Neural cell (in vitro differentiated cells): ENCODE measurements around the gene STARD13.

Experiments
- TF ChIP-seq, protein P1 (sequence below): IDR thresholded peaks from 2 replicates; pipeline ENCODE4 v1.6.1; 2012; ENCODE audit warnings: borderline replicate concordance
- TF ChIP-seq, protein P2 (sequence below): fragments of 450-650 bp; IDR thresholded peaks from 2 replicates; pipeline ENCODE4 v1.5.1; 2014; ENCODE audit warnings: antibody characterized with exemption, mild to moderate bottlenecking, moderate library complexity; ENCODE audit not compliant: poor library complexity, severe bottlenecking

DNA sequence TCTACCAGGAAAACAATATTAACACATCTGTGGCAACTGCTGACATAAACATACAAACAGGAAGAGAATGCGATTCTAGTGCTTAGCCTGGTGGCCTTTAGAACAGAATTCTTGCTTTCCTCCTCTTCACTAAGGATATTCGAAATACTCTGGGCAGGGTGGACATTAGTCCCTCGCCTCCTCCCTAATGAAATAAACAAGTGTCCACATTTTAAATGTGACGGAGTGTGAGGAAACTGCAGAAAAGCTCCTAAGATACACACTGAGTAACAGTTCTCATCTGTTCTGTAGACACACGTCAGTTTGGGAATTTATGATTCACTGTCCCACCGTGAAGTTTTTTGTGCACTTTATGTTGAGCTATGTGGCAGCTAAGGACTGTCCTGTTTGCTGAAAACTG lies 639 bp downstream of the STARD13 start:
- TF ChIP-seq, protein P1, sequence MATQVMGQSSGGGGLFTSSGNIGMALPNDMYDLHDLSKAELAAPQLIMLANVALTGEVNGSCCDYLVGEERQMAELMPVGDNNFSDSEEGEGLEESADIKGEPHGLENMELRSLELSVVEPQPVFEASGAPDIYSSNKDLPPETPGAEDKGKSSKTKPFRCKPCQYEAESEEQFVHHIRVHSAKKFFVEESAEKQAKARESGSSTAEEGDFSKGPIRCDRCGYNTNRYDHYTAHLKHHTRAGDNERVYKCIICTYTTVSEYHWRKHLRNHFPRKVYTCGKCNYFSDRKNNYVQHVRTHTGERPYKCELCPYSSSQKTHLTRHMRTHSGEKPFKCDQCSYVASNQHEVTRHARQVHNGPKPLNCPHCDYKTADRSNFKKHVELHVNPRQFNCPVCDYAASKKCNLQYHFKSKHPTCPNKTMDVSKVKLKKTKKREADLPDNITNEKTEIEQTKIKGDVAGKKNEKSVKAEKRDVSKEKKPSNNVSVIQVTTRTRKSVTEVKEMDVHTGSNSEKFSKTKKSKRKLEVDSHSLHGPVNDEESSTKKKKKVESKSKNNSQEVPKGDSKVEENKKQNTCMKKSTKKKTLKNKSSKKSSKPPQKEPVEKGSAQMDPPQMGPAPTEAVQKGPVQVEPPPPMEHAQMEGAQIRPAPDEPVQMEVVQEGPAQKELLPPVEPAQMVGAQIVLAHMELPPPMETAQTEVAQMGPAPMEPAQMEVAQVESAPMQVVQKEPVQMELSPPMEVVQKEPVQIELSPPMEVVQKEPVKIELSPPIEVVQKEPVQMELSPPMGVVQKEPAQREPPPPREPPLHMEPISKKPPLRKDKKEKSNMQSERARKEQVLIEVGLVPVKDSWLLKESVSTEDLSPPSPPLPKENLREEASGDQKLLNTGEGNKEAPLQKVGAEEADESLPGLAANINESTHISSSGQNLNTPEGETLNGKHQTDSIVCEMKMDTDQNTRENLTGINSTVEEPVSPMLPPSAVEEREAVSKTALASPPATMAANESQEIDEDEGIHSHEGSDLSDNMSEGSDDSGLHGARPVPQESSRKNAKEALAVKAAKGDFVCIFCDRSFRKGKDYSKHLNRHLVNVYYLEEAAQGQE = no peak
- TF ChIP-seq, protein P2, sequence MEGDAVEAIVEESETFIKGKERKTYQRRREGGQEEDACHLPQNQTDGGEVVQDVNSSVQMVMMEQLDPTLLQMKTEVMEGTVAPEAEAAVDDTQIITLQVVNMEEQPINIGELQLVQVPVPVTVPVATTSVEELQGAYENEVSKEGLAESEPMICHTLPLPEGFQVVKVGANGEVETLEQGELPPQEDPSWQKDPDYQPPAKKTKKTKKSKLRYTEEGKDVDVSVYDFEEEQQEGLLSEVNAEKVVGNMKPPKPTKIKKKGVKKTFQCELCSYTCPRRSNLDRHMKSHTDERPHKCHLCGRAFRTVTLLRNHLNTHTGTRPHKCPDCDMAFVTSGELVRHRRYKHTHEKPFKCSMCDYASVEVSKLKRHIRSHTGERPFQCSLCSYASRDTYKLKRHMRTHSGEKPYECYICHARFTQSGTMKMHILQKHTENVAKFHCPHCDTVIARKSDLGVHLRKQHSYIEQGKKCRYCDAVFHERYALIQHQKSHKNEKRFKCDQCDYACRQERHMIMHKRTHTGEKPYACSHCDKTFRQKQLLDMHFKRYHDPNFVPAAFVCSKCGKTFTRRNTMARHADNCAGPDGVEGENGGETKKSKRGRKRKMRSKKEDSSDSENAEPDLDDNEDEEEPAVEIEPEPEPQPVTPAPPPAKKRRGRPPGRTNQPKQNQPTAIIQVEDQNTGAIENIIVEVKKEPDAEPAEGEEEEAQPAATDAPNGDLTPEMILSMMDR = no peak
